ENCODE measurements around the gene ID2.

- TF ChIP-seq CTCF (IDR thresholded peaks at IDR 0.05 in 2 of 3, conservative IDR thresholded peaks at IDR 0.05 in 1 of 3; ENCODE audit: borderline replicate concordance in 1 of 3, insufficient read depth in 1 of 3, low read depth in 2 of 3, low read length in 2 of 3): no peak
- TF ChIP-seq ZFX (IDR thresholded peaks at IDR 0.05): no peak
- TF ChIP-seq, protein P1, sequence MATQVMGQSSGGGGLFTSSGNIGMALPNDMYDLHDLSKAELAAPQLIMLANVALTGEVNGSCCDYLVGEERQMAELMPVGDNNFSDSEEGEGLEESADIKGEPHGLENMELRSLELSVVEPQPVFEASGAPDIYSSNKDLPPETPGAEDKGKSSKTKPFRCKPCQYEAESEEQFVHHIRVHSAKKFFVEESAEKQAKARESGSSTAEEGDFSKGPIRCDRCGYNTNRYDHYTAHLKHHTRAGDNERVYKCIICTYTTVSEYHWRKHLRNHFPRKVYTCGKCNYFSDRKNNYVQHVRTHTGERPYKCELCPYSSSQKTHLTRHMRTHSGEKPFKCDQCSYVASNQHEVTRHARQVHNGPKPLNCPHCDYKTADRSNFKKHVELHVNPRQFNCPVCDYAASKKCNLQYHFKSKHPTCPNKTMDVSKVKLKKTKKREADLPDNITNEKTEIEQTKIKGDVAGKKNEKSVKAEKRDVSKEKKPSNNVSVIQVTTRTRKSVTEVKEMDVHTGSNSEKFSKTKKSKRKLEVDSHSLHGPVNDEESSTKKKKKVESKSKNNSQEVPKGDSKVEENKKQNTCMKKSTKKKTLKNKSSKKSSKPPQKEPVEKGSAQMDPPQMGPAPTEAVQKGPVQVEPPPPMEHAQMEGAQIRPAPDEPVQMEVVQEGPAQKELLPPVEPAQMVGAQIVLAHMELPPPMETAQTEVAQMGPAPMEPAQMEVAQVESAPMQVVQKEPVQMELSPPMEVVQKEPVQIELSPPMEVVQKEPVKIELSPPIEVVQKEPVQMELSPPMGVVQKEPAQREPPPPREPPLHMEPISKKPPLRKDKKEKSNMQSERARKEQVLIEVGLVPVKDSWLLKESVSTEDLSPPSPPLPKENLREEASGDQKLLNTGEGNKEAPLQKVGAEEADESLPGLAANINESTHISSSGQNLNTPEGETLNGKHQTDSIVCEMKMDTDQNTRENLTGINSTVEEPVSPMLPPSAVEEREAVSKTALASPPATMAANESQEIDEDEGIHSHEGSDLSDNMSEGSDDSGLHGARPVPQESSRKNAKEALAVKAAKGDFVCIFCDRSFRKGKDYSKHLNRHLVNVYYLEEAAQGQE (IDR thresholded peaks at IDR 0.05; ENCODE audit: low read depth): no peak
- no peak for TF ChIP-seq POLR2A (IDR thresholded peaks at IDR 0.05; ENCODE audit: borderline replicate concordance, extremely low read depth, insufficient read depth, insufficient read length)
- TF ChIP-seq RAD21 (IDR thresholded peaks at IDR 0.05; ENCODE audit: low read depth): no peak
- no peak for TF ChIP-seq EZH2 (IDR thresholded peaks at IDR 0.05)
- TF ChIP-seq ZBTB33 (IDR thresholded peaks at IDR 0.05; ENCODE audit: extremely low read depth, insufficient replicate concordance, low read length): no peak
- no peak for TF ChIP-seq POLR2AphosphoS5 (IDR thresholded peaks at IDR 0.05; ENCODE audit: low read depth, low read length)
- no peak for TF ChIP-seq JUND (IDR thresholded peaks at IDR 0.05)
Observed at GRCh38 chr2:8691859-8692437, 10.1 kb downstream of the ID2 start.
